HG03439 (cell line): ENCODE measurements around the gene TCHH.
"Not testable (repeated sequence)": the region's sequence is repeated elsewhere in the genome, so short reads cannot be mapped to it uniquely, and the experiment has no call there.

Source experiments
- ATAC-seq: cut with Tn5 transposase; IDR thresholded peaks from one replicate; pipeline ENCODE4 v1.9.1; 2021; ENCODE audit warnings: mild to moderate bottlenecking, moderate library complexity; ENCODE audit not compliant: unreplicated experiment

TCHH gene

GRCh38 chr1:152115344-152115743 lies at the start of gene TCHH:
Gene TCHH, minus strand, starts transcription at chr1:152115444. Its CDS starts 1,364 bp downstream, at chr1:152114080.
- no peak for ATAC-seq

GRCh38 chr1:152164517-152165136 lies 49.4 kb upstream of the TCHH start:
- ATAC-seq = no peak

GRCh38 chr1:152162792-152163463 lies 47.7 kb upstream of the TCHH start:
- ATAC-seq = no peak

- ATAC-seq = no peak
These were observed 45.3 kb upstream of the TCHH start for GRCh38 chr1:152160576-152160975.

GRCh38 chr1:152159144-152159543 lies 43.9 kb upstream of the TCHH start, which contains the start of gene RPTN:
Gene RPTN, minus strand, starts transcription at chr1:152159228. Its CDS starts 1,339 bp downstream, at chr1:152157889.
- no peak for ATAC-seq

GRCh38 chr1:152153996-152154395 lies 38.8 kb upstream of the TCHH start:
- no peak for ATAC-seq

- no peak for ATAC-seq
These were observed 36.4 kb upstream of the TCHH start for GRCh38 chr1:152151646-152152045.

GRCh38 chr1:152148981-152149380 lies 33.7 kb upstream of the TCHH start:
- ATAC-seq = no peak

GRCh38 chr1:152148051-152148450 lies 32.8 kb upstream of the TCHH start:
- ATAC-seq = no peak

- ATAC-seq = no peak
These were observed 30.5 kb upstream of the TCHH start for GRCh38 chr1:152145769-152146168.

GRCh38 chr1:152144674-152145183 lies 29.5 kb upstream of the TCHH start:
- ATAC-seq = not testable (repeated sequence)

GRCh38 chr1:152143150-152143887 lies 28.1 kb upstream of the TCHH start:
- ATAC-seq = peak; percentile 74

GRCh38 chr1:152141971-152142584 lies 26.8 kb upstream of the TCHH start:
- ATAC-seq = no peak

GRCh38 chr1:152137215-152137614 lies 22.0 kb upstream of the TCHH start:
- no peak for ATAC-seq

- ATAC-seq = no peak
These were observed 14.9 kb upstream of the TCHH start for GRCh38 chr1:152130186-152130585.

- ATAC-seq = no peak
These were observed 12.4 kb upstream of the TCHH start for GRCh38 chr1:152127673-152128072.

GRCh38 chr1:152125834-152126443 lies 10.7 kb upstream of the TCHH start:
- ATAC-seq = no peak

GRCh38 chr1:152118915-152119314 lies 3.7 kb upstream of the TCHH start:
- no peak for ATAC-seq

- ATAC-seq = no peak
These were observed 2.3 kb downstream of the TCHH start for GRCh38 chr1:152112885-152113432.

- ATAC-seq = no peak
These were observed 3.0 kb downstream of the TCHH start for GRCh38 chr1:152112101-152112884.
